COR-L47 (cell line): ENCODE data around the gene BOD1L1.

Experiments
- DNase-seq: peaks from one replicate; lab custom pipeline; 2025; lab: John Stamatoyannopoulos, UW

BOD1L1 gene

GRCh38 chr4:13539047-13539618 is 88.4 kb downstream of the BOD1L1 start:
- DNase-seq: no peak

GRCh38 chr4:13538427-13538973 is 89.0 kb downstream of the BOD1L1 start:
- no peak for DNase-seq

- DNase-seq: no peak
Measured at GRCh38 chr4:13537832-13538177, 89.7 kb downstream of the BOD1L1 start.

GRCh38 chr4:13537011-13537831 is 90.3 kb downstream of the BOD1L1 start:
- DNase-seq: no peak

GRCh38 chr4:13536607-13537006 is 90.9 kb downstream of the BOD1L1 start:
- no peak for DNase-seq

- no peak for DNase-seq
Measured at GRCh38 chr4:13535708-13536361, 91.7 kb downstream of the BOD1L1 start.

- DNase-seq: no peak
Measured at GRCh38 chr4:13535118-13535517, 92.4 kb downstream of the BOD1L1 start.

GRCh38 chr4:13534344-13535063 is 93.0 kb downstream of the BOD1L1 start:
- DNase-seq: no peak

- DNase-seq: no peak
Measured at GRCh38 chr4:13533670-13534343, 93.7 kb downstream of the BOD1L1 start.

GRCh38 chr4:13531625-13531998 is 95.9 kb downstream of the BOD1L1 start:
- DNase-seq: no peak

- DNase-seq: no peak
Measured at GRCh38 chr4:13530823-13531624, 96.5 kb downstream of the BOD1L1 start.

- DNase-seq: no peak
Measured at GRCh38 chr4:13529128-13529919, 98.2 kb downstream of the BOD1L1 start.

- DNase-seq: no peak
Measured at GRCh38 chr4:13528821-13529127, 98.8 kb downstream of the BOD1L1 start.

- DNase-seq: no peak
Measured at GRCh38 chr4:13527981-13528820, 99.3 kb downstream of the BOD1L1 start.

- DNase-seq: no peak
Measured at GRCh38 chr4:13527192-13527980, 100.1 kb downstream of the BOD1L1 start.

GRCh38 chr4:13526658-13527057 is 100.9 kb downstream of the BOD1L1 start:
- no peak for DNase-seq

GRCh38 chr4:13525606-13526281 is 101.8 kb downstream of the BOD1L1 start:
- no peak for DNase-seq
